ENCODE data around the gene LAP3.

GRCh38 chr4:17562157-17562556 is 14.8 kb upstream of the LAP3 start:
- no peak for TF ChIP-seq FOXP2 (optimal IDR thresholded peaks at IDR 0.05; ENCODE audit: control extremely low read depth, extremely low read length, insufficient read depth)
- no peak for TF ChIP-seq EZH2 (IDR thresholded peaks at IDR 0.05)

All from SK-N-MC (cell line).